Fibroblast of skin of scalp (primary cell): Measurements from ENCODE around the gene SPAG9.

ENCODE experiments used
- DNase-seq: peaks from one replicate; pipeline ENCODE4 v3.0.0-alpha.2; 2013

The SPAG9 gene

DNA sequence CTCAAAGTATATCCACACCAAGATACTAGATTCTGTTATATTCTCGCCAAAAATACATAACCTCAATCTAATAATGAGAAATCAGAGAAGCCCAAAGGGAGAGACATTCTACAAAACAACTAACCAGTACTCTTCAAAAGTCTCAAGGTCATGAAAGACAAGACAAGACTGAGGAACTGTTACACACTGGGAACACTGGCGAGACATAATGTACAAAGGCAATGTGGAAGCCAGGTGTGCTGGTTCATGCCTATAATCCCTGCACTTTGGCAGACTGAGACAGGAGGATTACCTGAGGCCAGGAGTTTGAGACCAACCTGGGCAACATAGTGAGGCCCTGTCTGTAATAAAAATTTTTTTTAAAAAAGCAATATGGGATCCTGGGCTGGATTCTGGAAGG is 85.9 kb downstream of the SPAG9 start:
- DNase-seq = no peak

GRCh38 chr17:51032850-51033249 is 87.8 kb downstream of the SPAG9 start:
- peak; percentile 20 for DNase-seq

DNA sequence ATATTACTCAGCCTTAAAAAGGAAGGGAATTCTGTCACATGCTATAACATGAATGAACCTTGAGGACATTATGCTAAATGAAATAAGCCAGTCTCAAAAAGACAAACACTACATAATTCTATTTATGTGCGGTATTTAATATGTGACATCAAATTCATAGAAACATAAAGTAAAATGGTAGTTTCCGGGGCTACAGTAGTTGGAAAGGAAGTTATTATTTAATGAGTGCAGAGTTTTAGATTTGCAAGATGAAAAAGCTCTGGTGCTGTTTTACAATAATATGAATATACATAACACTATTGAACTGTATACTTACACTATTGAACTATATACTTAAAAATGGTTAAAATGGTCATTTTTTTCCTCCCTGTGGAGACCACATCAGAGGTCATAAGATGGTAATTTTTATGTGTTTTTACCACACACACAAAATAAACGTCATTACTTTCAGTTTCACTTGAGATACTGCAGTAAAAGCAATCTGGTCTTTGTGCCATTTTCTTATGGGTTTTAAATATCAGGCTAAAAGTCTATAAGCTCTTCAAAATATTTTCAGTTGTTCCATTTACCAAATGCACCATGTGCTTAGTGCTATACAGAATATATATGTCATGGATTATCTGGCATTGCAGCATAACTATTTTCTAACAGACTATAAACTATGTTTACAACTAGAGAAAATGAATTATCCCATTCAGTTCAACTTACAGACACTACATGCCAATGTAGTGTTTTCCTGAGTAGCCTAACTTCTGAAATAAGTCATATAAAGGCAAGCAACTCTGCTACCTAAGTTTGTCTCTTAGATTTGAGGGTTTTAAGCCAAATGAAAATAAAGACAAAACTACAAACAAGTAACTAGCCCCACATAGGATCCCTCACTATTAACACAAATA is 90.9 kb downstream of the SPAG9 start:
- DNase-seq = no peak

DNA sequence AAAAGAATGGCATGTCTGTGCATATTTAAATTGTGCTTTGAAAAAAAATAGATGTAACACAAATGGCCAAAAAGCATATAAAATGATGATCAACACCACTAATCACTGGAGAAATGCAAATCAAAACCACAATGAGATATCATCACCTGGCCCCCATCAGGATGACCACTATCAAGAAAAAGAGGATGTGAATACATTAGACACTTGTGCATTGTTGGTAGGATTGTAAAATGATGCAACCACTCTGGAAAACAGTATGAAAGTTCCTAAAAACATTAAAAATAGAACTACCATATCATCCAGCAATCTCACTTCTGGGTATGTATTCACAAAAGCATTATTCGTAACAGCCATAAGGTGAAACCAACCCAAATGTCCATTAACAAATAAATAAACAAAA is 91.5 kb downstream of the SPAG9 start:
- DNase-seq = no peak

GRCh38 chr17:51028176-51028863 is 92.3 kb downstream of the SPAG9 start:
- no peak for DNase-seq

DNA sequence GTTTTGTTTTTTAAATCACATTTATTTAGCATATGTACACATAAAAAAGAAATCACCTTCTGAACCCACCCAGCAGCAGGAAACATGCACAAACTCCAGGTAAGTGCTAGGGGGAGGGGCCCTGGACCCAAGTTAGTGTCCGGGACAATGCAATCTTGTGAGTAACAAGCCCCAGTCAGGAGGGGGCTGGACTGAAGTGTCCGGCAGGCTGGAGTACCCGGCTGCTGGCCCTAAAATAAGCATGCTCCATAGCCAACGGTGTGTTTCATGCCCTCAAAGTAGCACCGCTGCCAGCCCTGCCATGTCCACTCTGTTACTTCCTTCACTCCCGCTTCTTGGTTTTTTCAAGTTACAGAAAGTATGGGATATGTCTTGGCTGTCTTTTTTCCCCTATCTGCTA is 102.1 kb downstream of the SPAG9 start:
- no peak for DNase-seq

DNA sequence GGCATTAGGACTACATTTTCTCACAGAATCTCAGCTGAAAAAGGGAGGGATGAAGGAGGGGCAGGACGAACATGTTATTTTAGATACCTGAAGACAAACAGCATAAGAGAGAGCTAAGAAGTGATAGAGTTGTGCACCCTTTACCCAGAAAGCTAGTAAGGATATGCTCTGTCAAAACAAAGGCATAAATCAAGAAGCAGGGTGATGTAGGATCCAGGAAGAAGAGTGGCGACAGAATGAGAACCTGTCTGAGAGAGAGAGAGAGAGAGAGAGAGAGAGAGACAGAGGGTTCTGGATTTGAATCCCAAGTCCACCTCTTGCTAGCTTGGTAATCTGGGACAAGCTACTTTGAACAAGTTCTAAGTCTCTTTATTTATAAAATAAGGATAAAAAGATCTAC is 103.4 kb downstream of the SPAG9 start:
- DNase-seq = no peak

DNA sequence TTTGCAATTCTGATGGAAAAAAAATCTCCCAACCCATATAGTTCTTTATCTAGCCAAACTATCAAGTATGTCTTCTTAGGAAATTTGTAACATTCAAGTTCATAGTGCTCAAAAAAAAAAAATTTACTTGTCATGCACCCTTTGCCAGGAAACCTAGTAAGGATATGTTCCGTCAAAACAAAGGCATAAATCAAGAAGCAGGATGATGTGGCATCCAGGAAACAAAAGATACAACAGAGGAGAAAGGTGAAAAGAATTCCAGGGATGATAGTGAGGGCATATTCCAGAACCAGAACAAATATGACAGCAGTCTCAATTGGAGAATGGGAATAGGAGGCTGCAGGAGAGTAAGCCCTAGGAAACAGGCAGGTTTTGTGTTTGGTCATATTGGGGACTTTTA is 104.6 kb downstream of the SPAG9 start:
- no peak for DNase-seq

GRCh38 chr17:51015145-51015558 is 105.5 kb downstream of the SPAG9 start:
- DNase-seq = peak; percentile 17

DNA sequence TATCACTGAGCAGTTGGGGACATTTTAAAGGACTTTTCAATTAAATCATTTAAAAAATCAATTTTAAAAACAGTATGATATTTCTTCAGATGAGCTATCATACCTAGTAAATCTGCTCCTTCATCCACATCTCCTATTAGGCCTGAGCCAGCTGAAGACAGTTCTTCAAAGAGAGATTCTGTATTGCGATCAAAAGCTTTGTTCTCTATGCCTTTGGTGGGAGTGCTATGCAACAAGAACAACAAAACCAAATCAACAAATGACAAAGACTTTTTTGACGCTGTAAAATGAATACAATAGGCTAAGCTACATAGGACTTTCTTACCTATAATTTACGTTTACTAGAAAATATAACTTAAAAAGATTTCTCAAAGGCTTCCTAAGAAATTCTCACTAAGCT is 106.5 kb downstream of the SPAG9 start:
- DNase-seq = no peak

- DNase-seq = no peak
Observed at GRCh38 chr17:51013322-51013721, 107.3 kb downstream of the SPAG9 start.

GRCh38 chr17:51012538-51012937 is 108.1 kb downstream of the SPAG9 start:
- no peak for DNase-seq

- DNase-seq = peak; percentile 78
Observed at GRCh38 chr17:51010173-51010675, 110.4 kb downstream of the SPAG9 start.

GRCh38 chr17:51006601-51007000 is 114.1 kb downstream of the SPAG9 start:
- DNase-seq = peak; percentile 46

- DNase-seq = no peak
Observed at GRCh38 chr17:51005768-51006167, 114.9 kb downstream of the SPAG9 start.

GRCh38 chr17:51004249-51004648 is 116.4 kb downstream of the SPAG9 start:
- DNase-seq = no peak

- DNase-seq = peak; percentile 74
Observed at GRCh38 chr17:51000835-51001638, 119.6 kb downstream of the SPAG9 start.

DNA sequence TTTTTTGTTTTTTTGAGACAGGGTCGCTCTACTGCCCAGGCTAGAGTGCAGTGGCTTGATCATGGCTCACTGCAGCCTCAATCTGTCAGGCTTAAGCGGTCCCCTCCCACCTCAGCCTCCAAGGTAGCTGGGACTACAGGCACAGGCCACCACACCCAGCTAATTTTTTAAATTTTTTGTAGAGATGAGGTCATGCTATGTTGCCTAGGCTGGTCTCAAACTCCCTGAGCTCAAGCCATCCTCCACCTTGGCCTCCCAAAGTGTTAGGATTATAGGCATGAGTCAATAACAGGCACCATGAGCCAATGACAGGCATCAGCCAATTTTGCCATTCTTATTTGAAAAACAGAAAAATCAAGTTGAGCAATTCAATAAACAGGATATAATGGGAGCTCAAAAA is 125.0 kb downstream of the SPAG9 start:
- DNase-seq = no peak

GRCh38 chr17:50993544-50993943 is 127.1 kb downstream of the SPAG9 start:
- no peak for DNase-seq

- no peak for DNase-seq
Observed at GRCh38 chr17:50989149-50989548, 131.5 kb downstream of the SPAG9 start.

DNA sequence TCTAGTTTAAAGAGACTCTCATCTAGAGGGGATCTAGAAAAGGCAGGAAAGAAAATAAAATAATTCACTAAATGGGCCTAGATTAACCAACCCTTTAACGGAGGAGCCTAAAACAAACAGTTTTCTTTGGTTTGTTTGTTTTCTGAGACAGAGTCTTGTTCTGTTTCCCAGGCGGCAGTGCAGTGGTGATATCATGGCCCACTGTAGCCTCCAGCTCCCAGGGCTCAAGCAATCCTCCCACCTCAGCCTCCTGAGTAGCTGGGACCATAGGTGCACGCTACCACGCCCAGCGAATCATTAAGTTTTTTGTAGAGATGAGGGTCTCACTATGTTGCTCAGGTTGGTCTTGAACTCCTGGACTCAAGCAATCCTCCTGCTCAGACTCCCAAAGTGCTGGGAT is 132.2 kb downstream of the SPAG9 start:
- no peak for DNase-seq

DNA sequence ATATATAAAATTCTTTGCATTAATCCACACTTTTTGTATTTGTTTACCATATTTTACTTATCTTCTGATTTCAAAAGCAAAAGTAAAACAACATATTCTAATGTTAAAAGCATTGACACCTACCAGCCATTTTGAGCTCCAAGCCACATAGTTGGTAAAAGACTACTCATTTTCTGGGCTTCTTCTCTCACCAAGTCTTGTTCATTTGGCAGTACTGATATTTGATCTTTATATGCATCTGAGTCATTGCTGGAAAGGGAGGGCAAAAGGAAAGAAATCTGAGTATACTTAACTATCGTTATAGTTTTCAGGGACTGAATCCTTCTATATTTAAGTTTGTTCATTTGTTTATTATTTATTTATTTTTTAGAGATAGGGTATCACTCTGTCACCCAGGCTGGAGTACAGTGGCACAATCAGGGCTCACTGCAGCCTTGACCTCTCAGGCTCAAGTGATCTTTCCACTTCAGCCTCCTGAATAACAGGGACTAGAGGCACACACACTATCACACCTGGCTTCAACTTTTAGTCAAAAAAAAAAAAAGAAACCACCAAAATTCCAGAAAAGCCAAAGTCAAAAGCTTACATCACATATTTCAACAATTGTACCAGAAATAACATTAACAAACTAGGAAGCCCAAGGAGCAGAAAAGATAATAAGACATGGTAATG is 133.5 kb downstream of the SPAG9 start:
- DNase-seq = no peak
